NCI-H460 (cell line): ENCODE results near the gene IQSEC2. TPM values are rescaled to one million over a fixed set of nuclear protein-coding genes. Genes with fewer than 3 reads are reported as not detected.

ENCODE experiments used
- DNase-seq: peaks from one replicate; pipeline ENCODE4 v3.0.0-alpha.2; 2016; ENCODE audit warnings: low read depth; ENCODE audit errors: extremely low read depth
- total RNA-seq: library from RNA; depleted of rRNA; stranded (reverse); fragments of >200 nt; shearing (Covaris generic); gene quantifications from 2 replicates; pipeline ENCODE4 v1.2.3, GENCODE V29; 2014

IQSEC2 gene
- total RNA-seq, 1 experiment from 2014 or later: 15.6 TPM

GRCh38 chrX:53272808-53273337 is 8.5 kb downstream of the IQSEC2 start:
- no peak for DNase-seq

DNA sequence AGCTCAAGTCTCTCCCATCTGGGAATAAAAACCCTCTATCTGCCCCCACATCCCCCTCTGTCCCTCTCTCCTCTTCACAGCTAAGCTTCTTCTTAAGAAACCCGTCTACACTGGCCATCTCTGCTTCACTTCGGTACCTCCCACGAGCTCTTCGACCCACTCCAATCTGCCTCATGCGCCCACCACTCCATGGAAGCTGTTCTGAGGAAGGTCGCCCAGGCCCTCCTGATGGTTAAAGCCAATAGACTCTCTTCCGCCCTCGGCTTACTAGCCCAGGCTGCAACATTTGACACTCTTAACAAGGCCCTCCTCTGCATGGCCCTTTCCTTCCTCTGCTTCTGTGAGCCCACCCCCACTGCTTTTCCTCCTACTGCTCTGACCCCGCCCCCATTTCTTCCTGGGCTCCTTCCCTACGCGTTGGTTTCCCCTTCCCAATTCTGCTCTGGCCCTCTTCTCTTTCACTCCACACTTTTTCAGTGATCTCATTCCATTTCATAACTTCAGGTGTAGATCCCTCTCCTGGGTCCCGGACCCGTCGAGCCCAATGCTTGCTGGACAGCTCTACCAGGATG is 11.8 kb downstream of the IQSEC2 start:
- no peak for DNase-seq

- no peak for DNase-seq
These were observed 13.2 kb downstream of the IQSEC2 start for GRCh38 chrX:53268173-53268572.

GRCh38 chrX:53266914-53267313 is 14.5 kb downstream of the IQSEC2 start:
- no peak for DNase-seq

DNA sequence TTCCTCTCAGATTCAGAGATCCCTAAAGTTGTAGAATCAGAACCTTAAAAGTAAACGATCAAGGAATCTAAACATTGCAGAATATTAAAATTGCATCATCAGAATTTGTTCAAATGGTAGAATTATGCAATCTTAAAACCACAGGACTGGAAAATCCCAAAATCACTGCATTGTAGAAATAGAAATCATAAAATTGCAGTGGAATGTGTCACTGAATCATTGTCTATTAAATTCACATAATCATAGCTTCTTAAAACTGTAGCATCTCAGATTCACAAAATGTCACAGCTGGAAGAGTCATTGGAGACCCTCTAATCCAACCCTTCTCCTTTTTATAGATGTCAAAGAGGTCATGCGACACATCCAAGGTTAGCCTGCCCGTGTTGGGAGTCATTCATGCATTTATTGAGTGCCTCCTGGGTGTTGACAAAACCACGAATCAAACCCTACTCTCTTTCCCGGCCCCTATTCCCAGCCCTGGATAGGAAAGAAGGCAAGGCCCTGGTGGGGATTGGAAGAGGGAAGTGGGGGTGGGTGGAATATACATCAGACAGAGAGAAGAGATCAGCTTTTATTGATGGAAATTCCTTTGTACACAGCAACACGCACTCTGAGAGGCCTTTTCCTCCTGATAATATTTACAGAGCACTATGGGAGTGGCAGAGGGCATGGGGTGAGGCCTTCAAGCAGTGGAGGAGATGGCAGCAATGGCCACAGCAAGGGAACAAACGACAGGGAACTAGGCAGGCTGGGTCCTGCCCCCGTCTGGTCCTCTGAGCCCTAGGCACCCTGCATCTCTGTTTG is 15.4 kb downstream of the IQSEC2 start:
- no peak for DNase-seq

GRCh38 chrX:53263597-53264094 is 17.7 kb downstream of the IQSEC2 start:
- no peak for DNase-seq

DNA sequence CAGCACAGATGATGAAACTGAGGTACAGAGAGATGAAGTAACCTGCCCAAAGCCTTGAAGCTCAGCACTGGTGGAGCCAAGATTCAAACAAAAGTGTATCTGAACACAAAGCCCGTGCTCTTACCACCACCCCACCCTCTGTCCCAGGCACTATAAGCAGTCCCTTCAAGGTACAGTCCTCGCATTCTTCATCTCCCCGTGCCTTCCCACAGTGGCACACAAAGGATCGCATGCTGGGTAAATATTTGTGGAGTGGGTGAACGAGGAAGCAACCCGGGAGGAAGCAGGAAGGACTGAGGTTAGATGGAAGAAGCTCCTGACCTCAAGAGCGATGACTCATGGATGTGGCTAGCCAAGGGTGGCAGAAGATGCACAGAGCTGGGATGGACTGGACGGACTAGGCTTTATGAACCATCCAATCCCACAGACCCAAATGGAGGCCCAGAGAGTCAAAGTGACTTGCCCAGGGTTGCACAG is 18.4 kb downstream of the IQSEC2 start:
- DNase-seq: no peak

GRCh38 chrX:53262189-53262917 is 19.0 kb downstream of the IQSEC2 start:
- no peak for DNase-seq

DNA sequence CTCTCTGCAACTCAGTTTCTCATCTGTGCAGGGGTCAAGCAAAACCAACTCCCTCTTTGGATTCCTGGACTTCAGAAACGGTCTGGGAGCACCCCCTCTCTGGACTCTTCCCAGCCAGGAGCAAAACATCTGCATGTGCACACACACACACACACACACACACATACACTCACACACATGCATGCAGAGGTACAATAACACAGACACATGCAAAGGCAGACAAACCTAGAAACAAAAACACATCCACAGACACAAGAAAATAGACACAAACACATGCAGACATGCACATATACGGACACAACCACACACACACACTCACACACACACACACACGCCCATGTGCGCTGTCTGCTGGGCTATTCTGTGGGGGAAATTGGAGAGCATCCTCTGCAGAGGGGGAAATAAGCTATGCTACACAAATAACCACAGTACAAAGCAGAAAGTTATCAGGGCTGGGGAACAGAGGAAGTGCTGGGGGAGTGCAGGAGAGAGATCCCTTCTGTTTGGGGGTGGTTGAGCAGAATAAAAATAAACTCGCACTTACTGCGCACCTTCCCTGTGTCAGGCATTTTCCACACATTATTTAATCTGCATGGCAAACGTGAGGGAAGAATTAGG is 19.9 kb downstream of the IQSEC2 start:
- no peak for DNase-seq

GRCh38 chrX:53260836-53261235 is 20.5 kb downstream of the IQSEC2 start:
- DNase-seq: no peak

GRCh38 chrX:53257670-53258423 is 23.5 kb downstream of the IQSEC2 start:
- no peak for DNase-seq

DNA sequence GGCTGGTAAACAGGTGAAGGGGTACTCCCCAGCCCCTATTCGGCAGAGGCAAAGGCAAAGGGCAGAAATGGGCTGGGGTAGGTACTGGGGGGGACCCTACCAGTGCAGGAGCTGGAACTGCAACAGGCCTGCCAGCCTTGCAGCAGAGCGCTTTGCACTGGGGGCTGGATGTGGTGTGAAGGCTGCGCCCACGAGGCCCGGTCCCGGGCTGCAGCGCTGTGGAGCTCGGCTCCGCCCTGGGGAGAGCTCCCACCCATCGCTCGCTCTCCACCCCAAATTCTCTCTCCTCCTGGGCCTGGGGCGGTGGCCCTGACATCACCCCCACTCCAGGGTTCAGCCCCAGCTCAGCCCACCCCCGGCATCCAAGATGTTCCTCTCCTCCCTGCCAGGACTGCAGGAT is 24.2 kb downstream of the IQSEC2 start:
- DNase-seq: no peak

- DNase-seq: no peak
These were observed 24.8 kb downstream of the IQSEC2 start for GRCh38 chrX:53256446-53257041.

GRCh38 chrX:53255738-53256191 is 25.6 kb downstream of the IQSEC2 start:
- DNase-seq: no peak

DNA sequence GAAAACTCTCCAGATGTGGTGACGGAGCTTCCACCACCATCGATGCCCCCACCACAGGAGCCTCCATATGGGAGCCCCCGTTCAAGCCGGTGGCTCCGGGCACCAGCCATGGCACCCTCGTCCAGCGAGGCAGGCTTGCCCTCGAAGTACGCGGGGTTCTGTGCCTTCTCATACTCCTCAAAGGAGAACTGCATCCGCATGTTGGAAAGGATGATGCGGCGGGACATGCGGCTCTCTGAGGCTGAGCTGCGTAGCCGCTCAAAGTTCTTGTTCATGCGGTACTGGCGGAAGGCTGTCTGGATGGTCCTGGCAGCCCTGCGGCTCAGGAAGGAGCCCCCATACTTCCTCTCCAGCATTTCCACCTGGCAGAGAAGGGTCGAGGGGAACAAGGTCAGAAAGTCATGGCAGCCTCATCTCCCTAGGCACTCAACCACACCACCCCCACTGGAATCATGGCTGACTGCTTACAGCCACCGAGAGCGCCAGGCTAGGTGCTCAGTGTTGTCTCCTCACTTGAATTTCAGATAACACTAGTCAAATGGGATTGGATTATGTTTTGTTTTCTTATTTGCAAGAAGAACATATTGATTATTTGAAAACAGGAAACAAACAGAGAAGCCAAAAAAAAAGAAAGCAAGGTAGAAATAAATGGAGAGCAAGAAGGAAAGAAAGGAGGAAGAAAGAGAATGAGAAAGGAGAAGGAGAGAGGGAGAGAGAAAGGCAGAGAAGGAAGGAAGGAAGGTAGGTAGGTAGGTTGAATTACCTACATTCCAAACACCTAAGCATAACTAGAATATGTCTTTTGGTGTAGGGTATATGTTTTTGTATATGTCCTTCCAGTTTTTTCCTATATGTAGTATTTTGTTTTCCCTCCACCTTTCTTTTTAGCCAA is 26.6 kb downstream of the IQSEC2 start:
- no peak for DNase-seq

DNA sequence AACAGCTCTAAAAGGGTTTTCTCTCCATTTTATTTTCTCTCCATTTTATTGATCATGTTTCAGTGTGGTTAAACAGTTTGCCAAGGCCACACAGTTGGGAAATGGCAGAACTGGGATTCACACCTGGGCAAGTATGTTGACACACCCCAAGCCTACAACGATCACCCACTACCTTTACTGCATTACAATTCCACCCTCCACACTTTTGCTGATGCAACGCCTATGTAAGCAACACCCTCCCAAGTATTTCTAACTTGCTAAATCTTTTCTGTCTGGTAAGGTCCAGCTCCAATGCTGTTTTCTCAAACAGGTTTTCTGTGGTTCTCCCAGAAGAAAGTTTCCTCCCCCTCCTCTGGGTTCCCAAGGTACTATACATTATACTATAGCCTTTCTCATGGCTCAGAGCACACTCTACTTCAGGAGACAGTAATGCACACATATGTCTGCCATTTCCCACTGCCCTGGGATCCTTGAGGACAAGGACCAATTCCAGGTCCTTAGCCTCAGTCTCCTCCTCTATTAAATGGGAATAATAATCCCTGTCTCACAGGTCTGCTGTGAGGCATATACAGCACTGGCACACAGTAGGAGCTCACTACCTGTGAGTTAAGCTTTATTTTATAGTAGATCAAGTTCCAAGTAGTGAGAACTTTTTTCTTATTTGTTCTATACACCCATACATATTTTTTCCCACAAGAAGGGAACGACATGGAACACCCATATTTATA is 27.9 kb downstream of the IQSEC2 start:
- DNase-seq: peak; percentile 41

DNA sequence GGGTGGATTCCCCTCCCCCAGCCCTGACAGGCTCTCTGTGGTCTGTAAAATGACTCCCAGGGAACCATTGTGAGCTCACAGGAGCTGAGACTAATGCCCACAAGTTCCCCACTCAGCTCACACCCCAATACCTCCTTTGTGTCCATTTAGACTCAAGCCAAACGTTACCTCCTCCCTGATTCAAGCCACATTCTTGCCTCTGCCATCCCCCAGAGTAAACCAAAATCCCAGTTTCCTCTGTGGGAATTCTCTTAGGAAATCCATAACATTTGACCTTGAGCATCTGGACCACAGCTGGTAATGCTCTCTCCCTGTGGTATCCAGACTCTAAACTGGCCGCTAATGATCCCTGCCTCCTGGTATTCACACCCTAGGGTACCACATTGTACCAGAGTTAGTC is 30.1 kb downstream of the IQSEC2 start:
- no peak for DNase-seq

DNA sequence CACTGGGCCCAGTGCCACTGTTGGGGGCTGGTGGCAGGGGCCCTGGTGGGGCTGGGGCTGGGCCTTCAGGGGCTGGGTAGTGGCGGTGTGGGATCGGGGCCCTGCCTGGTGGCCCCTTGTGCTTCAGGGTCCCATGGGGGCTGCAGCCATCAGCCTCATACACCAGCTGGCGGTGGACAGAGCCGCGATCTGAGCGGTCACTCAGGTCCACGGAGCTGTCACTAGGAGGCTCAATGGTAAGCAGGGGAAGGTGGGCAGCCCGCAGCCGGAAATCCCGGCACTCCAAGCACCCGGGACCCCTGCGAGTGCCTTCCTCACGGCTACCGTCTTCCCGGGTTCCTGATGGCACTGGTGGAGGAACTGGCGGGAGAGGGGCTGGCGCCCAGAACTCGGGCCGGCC is 30.8 kb downstream of the IQSEC2 start:
- no peak for DNase-seq
